Measurements from ENCODE around the gene SH3RF3.

SH3RF3 gene

GRCh38 chr2:109304731-109305470, 175.9 kb downstream of the SH3RF3 start:
- no peak for DNase-seq (ENCODE audit: low read depth, low spot score)
- TF ChIP-seq CTCF (IDR thresholded peaks at IDR 0.05; ENCODE audit: insufficient read depth, low read length, missing control alignments): no peak
- ChIA-PET POLR2A (no interaction called here), CTCF (interaction anchor here (1.1 to 1.3 kb wide), 2 partner anchors 10 to 12 kb away, joined by 3 read pairs; no protein-coding TSS in a partner anchor)
- H3K4me3 ChIP-seq (ENCODE audit: low read depth, low read length): no peak overlapping the region

GRCh38 chr2:109305490-109306167, 176.6 kb downstream of the SH3RF3 start:
- no peak for TF ChIP-seq CTCF (IDR thresholded peaks at IDR 0.05; ENCODE audit: insufficient read depth, low read length, missing control alignments)
- CTCF ChIA-PET: no interaction called here
- POLR2A ChIA-PET: no interaction called here
- no peak overlapping the region for H3K4me3 ChIP-seq (ENCODE audit: low read depth, low read length)
- no peak for DNase-seq (ENCODE audit: low read depth, low spot score)

- DNase-seq (ENCODE audit: low read depth, low spot score): no peak
- CTCF ChIA-PET: no interaction called here
- POLR2A ChIA-PET: no interaction called here
- no peak overlapping the region for H3K4me3 ChIP-seq (ENCODE audit: low read depth, low read length)
- TF ChIP-seq CTCF (IDR thresholded peaks at IDR 0.05; ENCODE audit: insufficient read depth, low read length, missing control alignments): no peak
Observed at GRCh38 chr2:109306190-109306589, 177.2 kb downstream of the SH3RF3 start.

- no peak for TF ChIP-seq CTCF (IDR thresholded peaks at IDR 0.05; ENCODE audit: insufficient read depth, low read length, missing control alignments)
- H3K4me3 ChIP-seq (ENCODE audit: low read depth, low read length): no peak overlapping the region
- CTCF ChIA-PET: no interaction called here
- POLR2A ChIA-PET: no interaction called here
- no peak for DNase-seq (ENCODE audit: low read depth, low spot score)
Observed at GRCh38 chr2:109311771-109312170, 182.8 kb downstream of the SH3RF3 start.

GRCh38 chr2:109312902-109313301, 183.9 kb downstream of the SH3RF3 start:
- DNase-seq (ENCODE audit: low read depth, low spot score): no peak
- CTCF ChIA-PET: no interaction called here
- H3K4me3 ChIP-seq (ENCODE audit: low read depth, low read length): no peak overlapping the region
- no peak for TF ChIP-seq CTCF (IDR thresholded peaks at IDR 0.05; ENCODE audit: insufficient read depth, low read length, missing control alignments)
- POLR2A ChIA-PET: no interaction called here

- TF ChIP-seq CTCF (IDR thresholded peaks at IDR 0.05; ENCODE audit: insufficient read depth, low read length, missing control alignments): no peak
- POLR2A ChIA-PET: no interaction called here
- no peak overlapping the region for H3K4me3 ChIP-seq (ENCODE audit: low read depth, low read length)
- CTCF ChIA-PET: no interaction called here
- DNase-seq (ENCODE audit: low read depth, low spot score): no peak
Observed at GRCh38 chr2:109313343-109313742, 184.3 kb downstream of the SH3RF3 start.

Measured in AG04449 (cell line).